Measurements from ENCODE around the gene SSU72.
"Not testable (repeated sequence)": the region's sequence is repeated elsewhere in the genome, so short reads cannot be mapped to it uniquely, and the experiment has no call there.

Gene SSU72

GRCh38 chr1:1540090-1540817, 34.4 kb downstream of the SSU72 start, which contains the start of gene TMEM240:
Gene TMEM240 (minus strand): TSS chr1:1540624. CDS start chr1:1540346, 278 bp downstream.
- FAIRE-seq, result no peak

GRCh38 chr1:1539310-1540089, 35.2 kb downstream of the SSU72 start:
- no peak for FAIRE-seq

DNA sequence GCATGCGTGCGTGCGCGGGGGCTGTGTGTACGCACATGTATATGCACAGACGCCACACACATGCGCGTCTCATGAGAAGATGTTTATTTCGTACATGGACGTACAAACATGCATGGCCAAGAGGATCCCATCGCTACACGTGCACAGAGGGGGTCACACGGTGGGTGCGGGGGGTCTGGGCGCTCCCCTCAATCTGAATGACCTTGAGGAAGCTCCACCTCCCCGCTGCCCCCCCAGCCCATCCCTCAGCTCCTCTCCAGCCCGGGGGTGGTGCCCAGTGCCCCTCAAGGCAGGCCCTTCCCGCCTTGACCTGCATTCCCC, 35.7 kb downstream of the SSU72 start:
- no peak for FAIRE-seq

- no peak for FAIRE-seq
These were observed 36.3 kb downstream of the SSU72 start for GRCh38 chr1:1538334-1538733.

DNA sequence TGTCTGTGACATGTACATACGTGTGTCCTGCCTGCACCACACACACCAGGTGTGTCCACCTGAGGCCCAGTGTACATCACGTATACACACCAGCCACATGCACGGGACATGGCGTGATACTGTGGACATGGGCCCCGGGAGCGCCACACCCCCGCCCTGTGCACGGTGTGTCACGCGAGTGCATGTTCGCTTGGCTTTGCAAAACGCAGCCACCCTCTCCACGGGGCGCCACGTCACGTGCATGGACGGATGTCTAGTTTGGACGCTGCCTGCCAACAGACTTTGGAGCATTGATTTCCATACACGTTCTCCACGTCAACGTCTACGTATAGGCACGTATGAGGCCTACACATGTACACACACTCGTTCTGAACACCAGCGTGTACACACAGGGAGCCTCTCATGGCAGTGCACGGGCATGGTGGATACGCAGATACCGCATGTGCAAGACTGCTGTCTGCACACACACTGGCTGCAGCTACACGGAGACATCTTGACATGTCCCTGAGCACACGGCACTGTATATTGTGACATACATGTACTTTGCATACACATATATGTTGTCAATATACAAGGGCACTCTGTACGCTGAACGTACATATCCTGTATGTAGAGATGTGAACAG, 36.9 kb downstream of the SSU72 start:
- FAIRE-seq, result no peak

DNA sequence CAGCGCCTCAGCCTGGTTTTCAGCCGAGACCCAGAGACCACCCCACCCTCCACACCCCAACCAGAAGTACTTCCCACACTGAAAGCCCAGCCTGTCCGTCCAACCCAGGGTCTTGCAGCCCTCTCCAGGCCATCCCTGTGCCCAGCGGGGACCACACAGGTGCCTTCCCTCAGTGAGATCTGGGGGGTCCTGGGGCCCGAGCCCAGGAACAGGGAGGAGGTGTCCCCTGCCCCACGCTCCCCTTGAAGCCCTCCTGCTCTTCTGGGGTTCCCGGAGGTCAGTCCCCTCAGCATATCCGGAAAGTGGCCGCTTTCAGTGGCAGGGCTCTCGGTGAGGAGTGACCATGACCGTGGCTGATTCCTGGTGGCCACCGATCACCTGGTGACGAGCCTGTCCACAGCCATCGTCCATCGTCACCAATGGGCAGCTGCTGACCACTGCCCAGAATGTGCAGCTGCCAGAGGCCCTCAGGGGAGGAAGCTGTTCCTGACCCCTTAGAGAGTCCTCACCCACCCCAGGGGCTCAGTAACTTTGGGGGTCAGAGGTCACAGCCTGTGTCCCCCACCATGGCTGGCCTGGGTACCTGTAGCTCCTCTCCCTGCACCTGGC, 37.6 kb downstream of the SSU72 start:
- FAIRE-seq, result no peak

DNA sequence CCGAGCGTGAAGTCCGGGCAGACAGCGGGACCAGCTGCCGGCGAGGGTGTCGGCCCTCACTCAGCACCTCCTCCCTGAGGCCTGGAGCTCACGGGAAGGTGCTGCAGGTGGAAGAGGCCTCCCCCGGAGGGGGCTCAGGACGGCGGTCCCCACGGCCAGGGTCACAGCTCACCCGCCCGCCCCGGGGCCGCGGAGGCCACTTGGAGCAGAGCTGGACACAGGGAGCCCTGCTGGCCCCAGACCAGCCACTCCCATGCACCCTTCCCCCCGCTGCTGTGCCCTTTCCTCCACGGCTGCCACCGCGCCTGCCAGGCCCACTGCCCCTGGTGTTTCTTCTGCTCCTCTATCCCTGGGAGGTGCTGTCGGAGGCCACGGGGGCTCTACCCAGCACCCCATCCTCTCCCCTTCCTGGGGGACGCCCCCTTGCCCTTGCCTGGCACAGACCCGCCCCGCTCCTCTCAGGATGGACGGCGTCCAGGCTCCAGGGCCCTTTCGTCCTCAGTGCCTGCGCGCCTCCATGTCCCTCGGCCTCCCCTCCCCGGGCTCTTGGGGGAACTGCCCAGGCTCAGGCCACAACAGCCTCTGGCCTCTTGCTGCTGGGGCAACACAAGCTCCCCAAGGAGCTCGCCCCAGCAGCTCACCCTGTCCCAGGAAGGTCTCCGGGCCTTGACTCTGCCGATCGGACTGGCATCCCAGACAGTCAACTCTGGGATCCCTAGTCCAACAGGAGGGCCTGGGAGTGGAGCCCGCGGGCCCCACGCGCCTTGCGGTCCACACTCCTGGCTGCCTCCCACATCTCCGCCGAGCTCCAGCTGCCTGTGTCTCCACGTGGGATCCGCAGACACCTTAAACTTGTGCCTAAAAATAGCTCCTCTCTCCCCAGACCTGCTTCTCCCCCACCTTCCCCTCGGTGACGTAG, 38.4 kb downstream of the SSU72 start:
- FAIRE-seq, result no peak

- FAIRE-seq, result no peak
These were observed 39.3 kb downstream of the SSU72 start for GRCh38 chr1:1535201-1536018.

- no peak for FAIRE-seq
These were observed 40.1 kb downstream of the SSU72 start for GRCh38 chr1:1534401-1535154.

DNA sequence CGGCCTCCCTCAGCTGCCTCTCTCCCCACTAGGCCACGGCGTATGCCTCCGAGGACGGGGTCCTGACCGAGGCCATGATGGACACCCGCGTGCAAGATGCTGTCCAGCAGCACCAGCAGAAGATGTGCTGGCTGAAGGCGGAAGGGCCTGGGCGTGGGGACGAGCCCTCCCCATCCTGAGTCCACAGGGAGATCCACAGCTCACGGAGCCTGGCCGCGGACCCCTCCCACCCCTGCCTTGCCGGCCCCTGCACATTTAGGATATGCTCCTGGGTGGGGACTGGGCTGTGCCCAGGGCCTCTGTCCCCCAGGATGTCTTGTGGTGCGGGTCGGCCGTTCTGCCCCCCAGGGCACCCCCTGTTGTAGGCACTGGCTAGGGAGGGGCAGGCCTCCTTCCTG, 40.8 kb downstream of the SSU72 start:
- FAIRE-seq, result not testable (repeated sequence)

- not testable (repeated sequence) for FAIRE-seq
These were observed 41.3 kb downstream of the SSU72 start for GRCh38 chr1:1533176-1533893.

DNA sequence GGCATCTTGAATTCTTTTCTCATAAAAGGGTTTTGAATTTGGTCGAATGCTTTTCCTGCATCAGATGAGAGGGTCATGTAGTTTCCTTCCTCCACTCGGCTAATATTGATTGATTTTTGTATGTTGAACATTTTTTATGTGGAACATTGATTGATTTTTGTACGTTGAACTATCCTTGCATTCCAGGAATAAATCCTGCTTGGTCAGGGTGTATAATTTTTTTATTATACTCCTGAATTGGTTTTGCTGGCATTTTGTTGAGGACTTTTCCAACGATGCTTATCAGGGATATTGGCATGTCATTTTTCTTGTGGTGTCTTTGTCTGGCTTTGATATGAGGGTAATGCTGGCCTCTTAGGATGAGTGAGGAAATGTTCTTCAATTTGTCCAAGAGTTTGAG, 42.7 kb downstream of the SSU72 start:
- no peak for FAIRE-seq

- no peak for FAIRE-seq
These were observed 44.7 kb downstream of the SSU72 start for GRCh38 chr1:1529936-1530335.

DNA sequence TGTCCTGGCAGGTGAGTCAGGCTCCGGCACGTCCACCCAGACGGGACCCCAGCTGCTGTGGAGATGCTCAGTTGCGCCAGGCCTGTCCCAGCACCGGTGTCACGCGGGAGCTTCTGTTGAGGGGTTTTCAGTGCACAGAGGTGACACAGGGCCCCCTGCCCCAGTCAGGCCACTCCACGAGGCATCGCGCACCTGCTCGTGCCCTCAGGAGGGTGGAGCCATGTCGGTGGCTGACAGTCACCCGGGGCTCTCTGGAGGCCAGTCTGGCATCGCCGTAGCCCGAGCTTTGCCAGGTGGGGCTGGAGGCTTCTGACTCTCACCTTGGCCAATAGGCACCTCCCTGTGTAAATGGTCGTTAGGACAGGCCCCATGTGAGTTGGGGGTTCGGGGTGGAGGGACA, 45.3 kb downstream of the SSU72 start:
- FAIRE-seq, result no peak

- no peak for FAIRE-seq
These were observed 46.1 kb downstream of the SSU72 start for GRCh38 chr1:1528301-1529267.

- no peak for FAIRE-seq
These were observed 47.4 kb downstream of the SSU72 start for GRCh38 chr1:1527092-1527816.

- not testable (repeated sequence) for FAIRE-seq
These were observed 48.2 kb downstream of the SSU72 start for GRCh38 chr1:1526476-1526875.
